ENCODE data around the gene NOX3.
"Not testable (repeated sequence)": the region's sequence is repeated elsewhere in the genome, so short reads cannot be mapped to it uniquely, and the experiment has no call there.

DNA sequence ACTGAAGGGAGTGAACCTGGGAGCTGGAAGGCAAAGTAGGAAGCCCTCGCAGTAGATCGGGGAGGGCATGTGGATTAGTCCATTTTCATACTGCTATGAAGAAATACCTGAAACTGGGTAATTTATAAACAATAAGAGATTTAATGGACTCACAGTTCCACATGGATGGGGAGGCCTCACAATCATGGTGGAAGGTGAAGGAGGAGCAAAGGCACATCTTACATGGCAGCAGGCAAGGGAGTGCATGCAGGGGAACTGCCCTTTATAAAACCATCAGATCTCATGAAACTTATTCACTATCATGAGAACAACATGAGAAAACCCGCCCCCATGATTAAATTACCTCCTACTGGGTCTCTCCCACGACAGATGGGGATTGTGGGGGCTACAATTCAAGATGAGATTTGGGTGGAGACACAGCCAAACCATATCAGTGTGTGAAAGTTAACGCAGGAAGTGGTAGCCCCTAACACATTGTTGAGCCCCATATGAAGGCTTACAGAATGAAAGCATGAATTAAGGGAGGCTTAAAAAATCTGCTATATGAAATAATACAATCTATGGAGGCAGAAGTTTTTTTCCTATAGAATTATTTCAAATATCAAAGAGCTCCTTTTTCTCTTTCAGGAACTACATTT, 15.5 kb upstream of the NOX3 start:
- TF ChIP-seq, protein P1, sequence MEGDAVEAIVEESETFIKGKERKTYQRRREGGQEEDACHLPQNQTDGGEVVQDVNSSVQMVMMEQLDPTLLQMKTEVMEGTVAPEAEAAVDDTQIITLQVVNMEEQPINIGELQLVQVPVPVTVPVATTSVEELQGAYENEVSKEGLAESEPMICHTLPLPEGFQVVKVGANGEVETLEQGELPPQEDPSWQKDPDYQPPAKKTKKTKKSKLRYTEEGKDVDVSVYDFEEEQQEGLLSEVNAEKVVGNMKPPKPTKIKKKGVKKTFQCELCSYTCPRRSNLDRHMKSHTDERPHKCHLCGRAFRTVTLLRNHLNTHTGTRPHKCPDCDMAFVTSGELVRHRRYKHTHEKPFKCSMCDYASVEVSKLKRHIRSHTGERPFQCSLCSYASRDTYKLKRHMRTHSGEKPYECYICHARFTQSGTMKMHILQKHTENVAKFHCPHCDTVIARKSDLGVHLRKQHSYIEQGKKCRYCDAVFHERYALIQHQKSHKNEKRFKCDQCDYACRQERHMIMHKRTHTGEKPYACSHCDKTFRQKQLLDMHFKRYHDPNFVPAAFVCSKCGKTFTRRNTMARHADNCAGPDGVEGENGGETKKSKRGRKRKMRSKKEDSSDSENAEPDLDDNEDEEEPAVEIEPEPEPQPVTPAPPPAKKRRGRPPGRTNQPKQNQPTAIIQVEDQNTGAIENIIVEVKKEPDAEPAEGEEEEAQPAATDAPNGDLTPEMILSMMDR (IDR thresholded peaks at IDR 0.05; ENCODE audit: poor library complexity): not testable (repeated sequence)
- not testable (repeated sequence) for TF ChIP-seq EZH2phosphoT487 (IDR thresholded peaks at IDR 0.05; ENCODE audit: low read depth, severe bottlenecking, unreplicated experiment)
